NOMO-1 treated with DMSO at 0.1 percent for 48 hours (cell line): ENCODE data around the gene RABEPK.
"Not testable (repeated sequence)": the region's sequence is repeated elsewhere in the genome, so short reads cannot be mapped to it uniquely, and the experiment has no call there.

Experiments used
- DNase-seq: peaks from one replicate; lab custom pipeline; 2025; ENCODE audit not compliant: unreplicated experiment; lab: John Stamatoyannopoulos, UW

The RABEPK gene, protein sequence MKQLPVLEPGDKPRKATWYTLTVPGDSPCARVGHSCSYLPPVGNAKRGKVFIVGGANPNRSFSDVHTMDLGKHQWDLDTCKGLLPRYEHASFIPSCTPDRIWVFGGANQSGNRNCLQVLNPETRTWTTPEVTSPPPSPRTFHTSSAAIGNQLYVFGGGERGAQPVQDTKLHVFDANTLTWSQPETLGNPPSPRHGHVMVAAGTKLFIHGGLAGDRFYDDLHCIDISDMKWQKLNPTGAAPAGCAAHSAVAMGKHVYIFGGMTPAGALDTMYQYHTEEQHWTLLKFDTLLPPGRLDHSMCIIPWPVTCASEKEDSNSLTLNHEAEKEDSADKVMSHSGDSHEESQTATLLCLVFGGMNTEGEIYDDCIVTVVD

DNA sequence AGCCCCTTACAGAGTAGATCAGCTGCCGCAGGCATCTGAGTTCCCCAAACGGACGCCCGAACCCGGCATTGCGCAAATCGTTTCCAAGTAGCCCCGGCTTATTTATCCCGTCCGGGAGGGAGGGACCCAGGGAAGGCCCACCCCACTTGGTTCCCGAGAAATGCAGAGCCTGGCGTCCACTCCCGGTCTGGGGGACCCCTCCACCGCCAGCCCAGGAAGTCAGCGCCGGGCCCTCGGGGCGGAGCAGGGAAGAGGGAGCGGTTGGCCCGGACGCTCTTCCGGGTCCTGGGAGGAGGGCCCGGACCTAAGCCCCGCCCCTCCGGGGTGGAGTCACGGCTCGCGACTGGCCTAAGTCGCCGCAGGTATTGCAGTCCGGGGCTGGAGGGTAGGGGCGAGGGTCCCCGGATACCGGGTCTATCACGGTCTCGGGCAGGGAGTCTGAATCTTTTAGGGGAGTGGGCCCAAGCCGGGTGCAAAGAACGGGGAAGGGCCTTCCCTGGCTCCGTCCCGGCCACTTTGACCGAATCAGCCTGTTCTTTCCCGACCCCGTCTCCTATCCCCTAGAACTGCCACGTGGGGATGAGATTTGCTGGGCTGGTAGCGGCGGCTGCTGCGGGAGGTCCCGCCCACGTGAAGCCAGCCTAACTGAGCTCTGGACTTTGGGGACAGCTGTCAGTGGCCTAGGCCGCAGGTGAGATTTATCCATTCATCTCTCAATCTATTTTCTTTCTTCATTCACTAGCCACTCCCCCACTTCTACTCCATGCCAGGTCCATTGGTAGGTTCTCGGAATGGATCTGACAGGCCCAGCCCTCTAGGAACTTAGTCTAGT lies at the start of gene RABEPK:
TSS of gene RABEPK (plus strand) at position 327 of the 832 bp plus-strand sequence. CDS start 2,472 bp downstream, outside the sequence.
- peak; percentile 92 for DNase-seq

DNA sequence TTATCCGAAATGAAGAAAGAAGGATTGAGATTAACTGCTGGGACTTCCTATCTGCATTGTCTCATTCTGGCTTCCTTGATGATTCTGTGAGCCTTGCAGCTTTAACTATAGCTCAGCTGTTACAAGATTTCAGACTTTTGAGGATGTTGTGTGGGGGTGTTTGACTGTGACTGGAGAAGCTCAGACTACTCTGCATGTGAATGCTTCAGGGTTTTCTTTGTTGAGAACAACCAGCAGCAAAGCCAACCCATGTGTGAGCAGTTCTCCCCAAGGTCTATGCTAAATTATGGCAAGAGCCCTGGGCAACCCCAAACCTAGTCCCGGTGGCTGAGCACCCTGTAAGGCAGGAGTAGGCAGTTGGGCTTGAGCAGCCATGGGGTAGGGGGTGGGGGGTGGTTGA lies 48.6 kb upstream of the RABEPK start:
- no peak for DNase-seq

DNA sequence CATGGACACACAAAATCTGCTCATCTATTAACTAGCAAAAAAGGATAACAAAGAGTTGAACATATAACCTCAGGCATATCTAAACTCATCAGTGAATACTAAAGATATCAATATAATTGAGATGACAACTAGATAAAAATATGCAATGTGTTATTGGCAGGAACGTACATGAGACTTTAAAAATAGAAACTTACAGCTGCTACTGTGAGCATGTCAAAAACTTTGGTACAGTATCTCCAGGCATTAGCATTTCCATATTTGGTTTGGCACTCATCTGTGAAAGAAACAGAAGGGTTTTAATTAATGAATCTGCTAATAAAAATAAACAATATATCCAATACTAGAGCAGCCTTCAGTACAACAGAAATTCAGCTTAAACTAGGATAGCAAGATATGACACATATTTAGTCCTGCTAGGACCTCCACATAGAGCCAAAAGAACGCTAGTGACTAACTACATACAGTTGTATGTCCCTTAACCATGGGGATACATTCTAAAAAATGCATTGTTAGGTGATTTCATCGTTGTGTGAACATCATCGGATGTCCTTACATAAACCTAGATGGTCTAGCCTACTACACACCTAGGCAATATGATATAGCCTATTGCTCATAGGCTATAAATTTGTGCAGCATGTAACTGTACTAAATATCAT lies 46.5 kb upstream of the RABEPK start:
- no peak for DNase-seq

DNA sequence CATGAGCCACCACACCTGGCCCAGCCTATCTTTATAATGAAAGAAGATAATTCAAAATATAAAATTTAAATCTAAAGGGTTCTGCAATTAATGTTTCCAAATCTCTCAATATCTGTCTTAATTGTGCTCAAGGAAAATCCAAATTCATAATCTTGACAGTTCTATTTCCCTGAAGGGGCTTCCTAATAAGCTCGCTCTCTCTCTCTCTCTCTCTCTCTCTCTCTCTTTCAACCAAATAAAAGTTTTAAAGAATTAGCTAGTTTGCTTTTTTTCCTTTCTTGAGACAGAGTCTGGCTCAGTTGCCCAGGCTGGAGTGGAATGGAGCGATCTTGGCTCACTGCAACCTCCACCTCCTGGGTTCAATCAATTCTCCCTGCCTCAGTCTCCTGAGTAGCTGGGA lies 43.8 kb upstream of the RABEPK start:
- no peak for DNase-seq

DNA sequence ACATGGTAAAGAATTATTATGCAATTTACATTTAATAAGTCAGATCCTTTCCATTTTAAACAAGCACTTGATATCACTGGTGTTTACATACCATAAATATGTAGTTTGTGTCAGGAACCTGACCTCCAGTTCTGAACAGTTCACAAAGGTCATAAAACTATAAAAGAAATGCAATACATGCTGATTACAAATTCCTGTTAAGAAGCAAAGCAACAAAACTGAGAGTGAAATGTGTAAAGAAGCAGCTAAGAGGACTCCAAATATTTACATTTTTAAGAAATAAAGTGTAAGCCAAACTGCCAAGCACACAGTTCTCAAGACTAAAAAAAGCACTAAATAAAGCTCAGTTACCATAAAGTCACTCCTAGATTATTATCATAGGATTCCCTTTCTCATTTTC lies 39.6 kb upstream of the RABEPK start:
- no peak for DNase-seq

DNA sequence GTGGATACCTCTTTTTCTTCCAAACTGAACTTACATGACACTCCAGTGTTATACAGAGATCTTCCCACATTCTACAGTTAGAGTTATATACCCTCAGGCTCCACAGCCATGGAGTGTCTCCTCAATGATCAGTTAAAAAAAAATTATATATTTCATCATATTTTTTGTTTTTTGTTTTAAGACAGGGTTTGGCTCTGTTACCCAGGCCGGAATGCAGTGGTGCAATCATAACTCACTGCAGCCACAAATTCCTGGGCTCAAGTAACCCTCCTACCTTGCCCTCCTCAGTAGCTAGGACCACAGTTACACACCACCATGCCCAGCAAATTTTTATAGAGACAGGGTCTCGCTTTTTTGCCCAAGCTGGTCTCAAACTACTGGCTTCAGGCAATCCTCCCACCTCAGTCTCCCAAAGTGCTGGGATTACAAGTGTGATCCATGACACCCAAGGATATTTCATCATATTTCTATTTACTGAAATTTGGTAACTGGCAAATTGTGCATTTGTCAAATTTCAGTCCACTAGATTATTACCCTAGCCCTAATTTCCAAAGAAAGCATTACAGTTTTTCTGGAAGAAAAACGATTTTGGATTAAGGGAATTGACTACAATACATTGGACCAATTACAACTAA lies 38.9 kb upstream of the RABEPK start:
- no peak for DNase-seq

DNA sequence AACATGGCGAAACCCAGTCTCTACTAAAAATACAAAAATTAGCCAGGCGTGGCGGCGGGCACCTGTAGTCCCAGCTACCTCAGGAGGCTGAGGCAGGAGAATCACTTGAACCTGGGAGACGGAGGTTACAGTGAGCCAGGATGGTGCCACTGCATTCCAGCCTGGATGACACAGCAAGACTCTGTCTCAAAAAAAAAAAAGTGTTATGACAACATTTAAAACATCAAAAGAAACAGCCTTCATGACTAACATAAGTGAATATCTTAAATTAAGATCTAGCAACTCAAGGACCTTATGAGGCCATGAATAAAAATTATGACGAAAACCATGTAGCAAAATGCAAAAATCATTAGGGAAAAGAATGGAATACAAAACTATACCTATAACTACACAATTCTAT lies 37.5 kb upstream of the RABEPK start:
- DNase-seq = not testable (repeated sequence)

DNA sequence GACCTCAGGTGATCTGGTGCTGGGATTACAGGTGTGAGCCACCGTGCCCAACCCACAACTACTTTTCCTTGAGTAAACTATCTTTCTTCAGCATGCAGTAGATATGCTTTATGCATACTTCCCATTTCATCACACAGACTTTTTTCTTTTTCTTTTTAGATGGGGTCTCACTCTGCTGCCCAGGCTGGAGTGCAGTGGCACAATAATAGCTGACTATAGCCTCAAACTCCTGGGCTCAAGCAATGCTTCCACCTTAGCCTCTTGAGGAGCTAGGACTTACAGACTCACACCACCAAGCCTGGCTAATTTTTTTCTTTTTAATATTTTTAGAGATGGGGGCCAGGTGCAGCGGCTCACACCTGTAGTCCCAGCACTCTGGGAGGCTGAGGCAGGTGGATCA lies 33.6 kb upstream of the RABEPK start:
- DNase-seq = no peak

DNA sequence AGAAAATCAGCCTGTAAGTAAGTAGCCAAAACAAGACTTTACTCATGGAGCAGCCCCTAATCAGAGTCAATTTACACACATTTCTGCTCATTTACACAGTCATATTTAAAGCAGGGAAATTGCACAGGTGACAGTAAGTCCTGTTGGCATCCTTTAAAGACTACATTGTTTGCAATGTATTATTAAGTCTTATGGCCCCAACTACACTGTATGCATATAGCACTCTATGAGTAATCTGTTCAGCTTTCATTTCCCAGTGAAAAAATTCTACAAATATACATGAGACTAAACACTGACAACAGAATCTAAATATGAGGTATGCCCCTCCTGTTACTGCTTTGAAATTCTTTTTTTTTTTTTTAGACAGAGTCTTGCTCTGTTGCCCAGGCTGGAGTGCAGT lies 30.4 kb upstream of the RABEPK start:
- DNase-seq = no peak

DNA sequence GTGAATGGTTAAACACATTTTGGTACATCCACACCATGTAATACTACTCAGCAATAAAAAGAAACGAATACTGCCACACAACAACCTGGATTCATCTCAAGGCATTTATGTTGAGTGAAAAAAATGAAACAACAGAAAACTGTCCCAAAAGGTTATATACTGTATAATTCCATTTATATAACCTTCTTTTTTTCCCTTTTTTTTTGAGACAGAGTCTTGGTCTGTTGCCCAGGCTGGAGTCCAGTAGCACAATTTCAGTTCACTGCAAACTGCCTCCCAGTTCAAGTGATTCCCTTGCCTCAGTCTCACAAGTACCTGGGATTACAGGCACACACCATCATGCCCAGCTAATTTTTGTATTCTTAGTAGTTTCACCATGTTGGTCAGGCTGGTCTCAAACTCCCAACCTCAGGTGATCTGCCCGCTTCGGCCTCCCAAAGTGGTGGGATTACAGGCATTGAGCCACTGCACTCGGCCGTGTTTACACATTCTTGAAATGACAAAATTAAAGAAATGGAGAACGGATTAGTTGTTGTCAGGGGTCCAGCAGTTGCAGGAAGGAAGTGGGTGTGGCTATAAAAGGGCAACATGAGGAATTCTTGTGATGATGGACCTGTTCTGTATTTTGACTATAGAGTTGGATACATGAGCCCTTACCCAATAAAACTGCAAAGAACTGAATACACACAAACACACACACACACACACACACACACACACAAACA lies 28.1 kb upstream of the RABEPK start:
- DNase-seq = no peak

DNA sequence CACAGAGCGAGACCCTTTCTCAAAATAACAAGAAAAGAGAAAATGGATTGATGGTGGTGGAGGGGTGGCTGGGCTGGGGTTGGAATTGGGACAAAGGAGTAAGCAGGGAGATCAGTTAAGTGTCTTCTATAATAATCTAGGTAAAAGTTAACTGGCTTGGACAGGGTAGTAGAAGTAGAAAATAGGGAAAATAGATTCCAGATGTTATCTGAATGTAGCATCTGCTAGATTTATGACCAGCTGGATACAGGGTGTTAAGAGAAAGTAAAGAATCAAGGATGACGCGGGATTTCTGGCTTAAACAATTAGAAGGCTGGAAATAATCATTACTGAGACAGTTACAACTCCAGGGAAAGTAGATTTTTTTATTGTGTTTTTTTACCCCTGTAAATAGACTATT lies 23.7 kb upstream of the RABEPK start:
- DNase-seq = no peak

DNA sequence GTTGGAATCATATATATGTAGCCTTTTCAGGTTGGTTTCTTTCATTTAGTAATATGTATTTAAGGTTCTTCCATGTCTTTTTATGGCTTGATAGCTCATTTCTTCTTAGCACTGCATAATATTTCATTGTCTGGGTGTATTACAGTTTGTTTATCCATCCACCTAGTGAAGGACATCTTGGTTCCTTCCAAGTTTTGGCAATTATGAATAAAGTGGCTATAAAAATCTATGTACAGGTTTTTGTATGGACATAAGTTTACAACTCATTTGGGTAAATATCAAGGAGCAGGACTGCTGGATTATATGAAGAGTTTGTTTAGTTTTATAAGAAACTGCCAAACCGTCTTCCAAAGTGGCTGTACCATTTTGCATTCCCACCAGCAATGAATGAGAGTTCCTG lies 22.5 kb upstream of the RABEPK start:
- DNase-seq = no peak

DNA sequence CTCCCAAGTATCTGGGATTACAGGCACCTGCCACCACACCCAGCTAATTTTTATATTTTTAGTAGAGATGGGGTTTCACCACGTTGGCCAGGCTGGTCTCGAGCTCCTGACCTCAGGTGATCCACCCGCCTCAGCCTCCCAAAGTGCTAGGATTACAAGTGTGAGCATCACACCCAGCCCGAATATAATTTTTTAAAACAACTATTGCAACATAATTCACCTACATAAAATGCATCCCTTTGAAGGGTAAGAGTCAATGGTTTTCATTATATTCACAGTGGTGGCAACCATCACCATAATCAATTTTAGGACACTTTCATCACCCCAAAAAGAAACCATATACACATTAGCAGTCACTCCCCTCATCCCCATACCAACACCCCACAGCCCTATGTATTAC lies 20.6 kb upstream of the RABEPK start:
- DNase-seq = not testable (repeated sequence)

DNA sequence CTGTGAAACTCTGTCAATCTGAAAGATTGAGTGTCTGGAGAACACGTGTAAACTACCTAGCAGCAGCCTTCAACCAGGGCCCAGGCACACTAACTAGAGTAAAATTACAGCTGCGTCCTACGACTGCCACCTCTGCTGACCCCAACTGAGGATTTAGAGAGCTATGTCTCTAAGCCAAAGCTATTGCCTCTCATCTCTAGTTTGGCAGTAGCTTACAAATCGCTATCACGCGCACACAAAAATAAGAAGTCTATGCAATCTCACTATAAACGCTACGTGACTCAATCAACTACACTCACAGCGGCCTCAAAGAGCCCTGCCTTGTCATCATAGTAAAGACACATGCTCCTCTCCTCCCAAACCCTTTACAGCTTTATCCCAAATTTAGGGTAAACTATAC lies 19.5 kb upstream of the RABEPK start:
- DNase-seq = no peak

DNA sequence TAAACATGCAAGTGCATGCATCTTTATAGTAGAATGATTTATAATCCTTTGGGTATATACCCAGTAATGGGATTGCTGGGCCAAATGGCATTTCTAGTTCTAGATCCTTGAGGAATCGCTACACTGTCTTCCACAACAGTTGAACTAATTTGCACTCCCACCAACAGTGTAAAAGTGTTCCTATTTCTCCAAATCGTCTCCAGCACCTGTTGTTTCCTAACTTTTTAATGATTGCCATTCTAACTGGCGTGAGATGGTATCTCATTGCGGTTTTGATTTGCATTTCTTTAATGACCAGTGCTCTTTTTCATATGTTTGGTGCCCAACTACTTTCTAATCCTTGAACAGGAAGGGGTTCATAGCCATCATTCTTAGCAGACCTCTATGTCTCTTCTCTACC lies 18.6 kb upstream of the RABEPK start:
- not testable (repeated sequence) for DNase-seq

DNA sequence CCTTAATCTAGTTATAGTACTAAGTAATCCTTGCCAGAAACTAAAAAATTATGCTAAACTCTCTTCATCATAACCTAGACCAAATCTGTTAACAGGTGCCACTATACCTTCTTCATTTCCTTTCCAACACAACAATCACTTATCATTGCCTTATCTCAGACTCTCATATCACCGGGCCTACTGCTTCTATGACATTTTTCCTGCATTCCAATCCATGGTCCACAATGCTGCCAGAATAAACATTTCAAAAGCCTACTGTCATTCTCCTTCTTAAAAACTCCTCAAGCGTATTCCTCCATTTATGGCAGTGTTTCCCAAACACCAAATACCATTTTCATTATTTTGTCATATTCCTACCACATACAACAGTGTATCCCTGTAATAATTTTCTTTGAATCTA lies 17.3 kb upstream of the RABEPK start:
- no peak for DNase-seq

DNA sequence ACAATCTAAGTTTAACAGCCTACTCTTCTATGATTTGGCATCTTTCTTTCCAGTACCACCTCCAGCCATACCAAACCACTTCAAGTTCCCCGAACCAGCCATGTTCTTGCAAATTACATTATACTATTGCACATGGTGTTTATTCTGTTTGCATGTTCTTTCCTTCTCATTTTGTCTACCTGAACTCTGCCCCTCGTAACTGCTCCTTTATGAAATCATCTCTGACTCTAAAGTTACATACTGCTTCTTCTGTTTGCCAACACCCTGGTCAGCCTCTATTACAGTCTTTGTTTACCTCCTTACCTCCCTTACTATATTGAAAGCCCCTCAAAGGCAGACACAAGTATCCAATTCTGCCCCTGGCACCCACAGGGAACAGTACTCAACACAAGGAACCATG lies 16.8 kb upstream of the RABEPK start:
- no peak for DNase-seq

DNA sequence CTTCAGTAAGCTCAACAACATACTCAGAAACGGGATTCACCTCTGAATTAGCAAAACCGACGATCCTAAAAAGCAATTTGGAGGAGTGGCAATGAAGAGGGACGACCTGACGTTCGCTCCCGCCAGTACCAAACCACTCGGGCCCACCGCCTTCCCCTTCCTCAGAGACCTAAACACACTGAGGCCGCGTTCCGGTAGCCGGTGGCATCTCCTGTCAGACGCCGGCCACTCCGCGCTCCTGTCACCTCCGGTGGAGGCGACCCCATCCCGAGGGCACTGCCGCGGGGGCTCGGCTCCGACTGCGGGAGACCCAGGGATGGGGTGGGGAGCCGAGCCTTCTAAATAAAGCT lies 11.4 kb upstream of the RABEPK start:
- DNase-seq = peak; percentile 16

DNA sequence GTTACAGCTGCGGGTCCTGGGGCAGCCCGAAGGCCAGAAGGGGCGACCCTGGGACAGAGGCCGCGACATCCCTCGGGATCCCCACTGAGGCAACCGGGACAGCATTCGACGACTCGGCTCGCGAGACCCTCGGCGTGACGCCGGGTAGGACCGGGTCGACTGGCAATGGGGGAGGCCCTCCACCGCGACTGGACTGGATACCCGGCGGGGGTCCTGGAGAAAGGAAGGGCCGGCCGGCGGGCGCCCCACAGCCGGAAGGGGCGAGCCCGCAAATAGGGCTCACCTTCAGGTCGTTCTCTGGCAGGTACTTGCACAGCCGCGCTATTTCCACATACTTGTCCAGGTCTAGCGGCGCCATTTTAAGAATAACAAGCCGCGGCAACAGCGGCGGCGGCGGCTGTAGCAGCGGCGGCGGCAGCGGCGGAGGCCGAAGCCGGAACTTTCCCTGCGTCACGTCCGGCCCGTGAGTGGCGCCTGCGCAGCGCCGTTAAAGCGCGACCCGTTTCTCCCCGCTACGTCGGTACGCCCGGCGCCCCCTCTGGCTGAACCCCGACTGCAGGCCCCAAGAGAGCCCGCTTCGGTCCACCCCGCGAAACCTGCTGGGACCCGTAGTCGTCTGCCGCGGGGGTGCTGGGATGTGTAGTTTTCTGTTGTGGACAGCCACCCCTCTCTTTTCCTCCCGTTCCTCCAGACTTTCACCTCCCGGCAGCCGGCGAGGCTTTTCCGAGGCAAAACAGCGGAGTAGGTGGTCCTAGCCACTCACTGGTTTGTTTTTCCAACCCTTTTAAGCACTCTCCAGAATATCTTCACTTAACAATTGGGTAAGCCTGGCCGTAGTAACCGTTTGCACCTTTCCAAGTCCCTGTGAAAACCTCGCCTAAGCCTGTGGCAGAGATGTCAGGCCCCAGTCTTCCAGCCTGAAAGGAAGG lies 10.7 kb upstream of the RABEPK start, which contains the start of gene PPP6C:
TSS of gene PPP6C (minus strand) at position 443 of the 929 bp plus-strand sequence. CDS start at position 358, 85 bp downstream.
- DNase-seq = peak; percentile 98
